ENCODE results near the gene STAC2. TPM values are rescaled to one million over a fixed set of nuclear protein-coding genes. Genes with fewer than 3 reads are reported as not detected.

Gene STAC2
- total RNA-seq, 4 donors from 2014 or later = 0.18 to 0.19 TPM; not detected in 2

DNA sequence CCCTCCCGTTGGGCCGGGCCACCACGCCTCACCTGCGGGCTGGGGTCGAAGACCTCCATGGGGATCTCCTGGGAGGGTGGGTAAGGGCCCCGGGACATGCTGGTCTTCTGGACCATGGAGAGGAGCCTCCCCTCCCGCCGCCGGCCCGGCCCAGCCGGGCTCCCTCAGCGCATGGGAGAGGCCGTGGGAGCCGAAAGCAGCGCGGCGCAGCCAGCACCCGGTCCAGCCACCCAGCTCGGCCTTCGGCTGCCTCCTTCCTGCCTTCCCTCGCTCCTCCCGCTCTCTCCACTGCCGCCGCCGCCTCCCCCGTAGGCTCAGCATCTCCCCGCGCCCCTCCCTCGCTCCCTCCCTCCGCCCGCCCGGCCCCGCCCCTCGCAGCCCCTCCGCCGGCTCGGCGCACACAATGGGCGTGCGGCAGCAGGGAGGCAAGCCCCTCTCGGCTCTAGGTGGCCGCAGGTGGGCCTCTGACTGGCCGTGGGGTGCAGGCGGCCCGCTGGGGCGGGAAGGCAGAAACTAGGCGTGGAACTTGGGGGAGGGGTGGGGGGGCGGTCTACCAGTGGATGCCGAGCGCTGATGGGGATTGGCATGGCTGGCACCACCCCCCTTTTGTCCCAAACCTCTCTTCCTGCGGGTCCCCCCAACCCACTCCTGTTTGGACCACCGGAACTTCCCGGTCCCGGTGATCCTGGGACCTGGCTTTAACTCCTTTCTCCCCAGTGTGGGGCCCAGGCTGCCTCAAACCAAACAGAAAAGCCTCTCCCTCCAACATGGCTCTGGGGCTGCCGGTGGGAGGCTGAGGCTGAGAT is 28.2 kb downstream of the STAC2 start, which contains the start of gene CACNB1:
Gene CACNB1 (minus strand): TSS at position 290 of the 806 bp plus-strand sequence. CDS start 174 bp downstream, at position 116.
- WGBS, 2 donors = 4 to 6% methylated on average over 3 to 10 of the region's 55 CpGs
- Histone ChIP-seq H3K9me3 (no peaks in the 10 kb centered on the region), H3K4me1 (peaks cover 39 to 79% (median 52%) of the 10 kb centered on the region in 3 donors), H3K27me3 (no peaks in the 10 kb centered on the region), H3K27ac (peak within 1 kb of the TSS; percentile 74 to 97 (median 88)), H3K4me3 (peak within 1 kb of the TSS; percentile 50 to 84 (median 74)), H3K36me3 (peaks cover 6 to 28% (median 9%) of the 10 kb centered on the region in 3 donors)
- no peak for DNase-seq
- TF ChIP-seq POLR2A (IDR thresholded peaks at IDR 0.05) = peak in 2 of 4 donors; percentile 25 to 51
- TF ChIP-seq, protein P1, sequence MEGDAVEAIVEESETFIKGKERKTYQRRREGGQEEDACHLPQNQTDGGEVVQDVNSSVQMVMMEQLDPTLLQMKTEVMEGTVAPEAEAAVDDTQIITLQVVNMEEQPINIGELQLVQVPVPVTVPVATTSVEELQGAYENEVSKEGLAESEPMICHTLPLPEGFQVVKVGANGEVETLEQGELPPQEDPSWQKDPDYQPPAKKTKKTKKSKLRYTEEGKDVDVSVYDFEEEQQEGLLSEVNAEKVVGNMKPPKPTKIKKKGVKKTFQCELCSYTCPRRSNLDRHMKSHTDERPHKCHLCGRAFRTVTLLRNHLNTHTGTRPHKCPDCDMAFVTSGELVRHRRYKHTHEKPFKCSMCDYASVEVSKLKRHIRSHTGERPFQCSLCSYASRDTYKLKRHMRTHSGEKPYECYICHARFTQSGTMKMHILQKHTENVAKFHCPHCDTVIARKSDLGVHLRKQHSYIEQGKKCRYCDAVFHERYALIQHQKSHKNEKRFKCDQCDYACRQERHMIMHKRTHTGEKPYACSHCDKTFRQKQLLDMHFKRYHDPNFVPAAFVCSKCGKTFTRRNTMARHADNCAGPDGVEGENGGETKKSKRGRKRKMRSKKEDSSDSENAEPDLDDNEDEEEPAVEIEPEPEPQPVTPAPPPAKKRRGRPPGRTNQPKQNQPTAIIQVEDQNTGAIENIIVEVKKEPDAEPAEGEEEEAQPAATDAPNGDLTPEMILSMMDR (IDR thresholded peaks at IDR 0.05) = no peak
- intact Hi-C loops (cut with DNase I) = no loop called here

DNA sequence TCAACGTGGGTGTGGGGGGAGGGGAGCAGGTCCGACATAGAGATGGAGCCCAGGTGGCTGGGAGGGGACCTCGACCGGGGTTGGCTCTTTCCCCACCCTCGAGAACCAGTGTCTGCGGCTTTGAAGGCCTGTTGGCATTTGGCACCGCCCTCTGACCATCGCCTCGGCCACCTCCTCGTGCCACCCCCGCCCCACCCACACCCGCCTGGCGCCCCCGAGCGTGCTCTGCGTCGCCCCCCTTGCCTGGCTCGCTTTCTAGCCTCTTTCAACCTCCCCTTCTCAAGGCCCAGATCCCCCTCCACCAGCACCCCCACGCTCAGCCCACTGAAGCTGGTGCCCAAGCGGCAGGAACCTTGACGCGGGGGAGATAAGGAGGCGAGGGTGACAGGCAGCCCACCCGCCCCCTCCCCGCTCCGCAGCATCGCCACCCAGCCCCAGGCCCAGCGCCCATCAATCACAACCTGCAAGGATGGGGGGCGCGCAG is 28.9 kb downstream of the STAC2 start:
- DNase-seq = no peak
- TF ChIP-seq, protein P1 (IDR thresholded peaks at IDR 0.05) = no peak
- TF ChIP-seq POLR2A (IDR thresholded peaks at IDR 0.05) = no peak
- 0% methylated on average over 9 of the region's 30 CpGs; no CpG with 5 or more reads in 1 of the 2 donors for WGBS, 2 donors
- intact Hi-C loops (cut with DNase I) = no loop called here
- H3K36me3 ChIP-seq = peaks cover under 1 to 28% (median 2%) of the 10 kb centered on the region in 3 donors
- H3K9me3 ChIP-seq = no peaks in the 10 kb centered on the region
- H3K27ac ChIP-seq = peak overlapping the region; percentile 74 to 97 (median 88)
- H3K4me1 ChIP-seq = peaks cover 39 to 71% (median 47%) of the 10 kb centered on the region in 3 donors
- peak overlapping the region; percentile 50 to 84 (median 74) for H3K4me3 ChIP-seq
- no peaks in the 10 kb centered on the region for H3K27me3 ChIP-seq

DNA sequence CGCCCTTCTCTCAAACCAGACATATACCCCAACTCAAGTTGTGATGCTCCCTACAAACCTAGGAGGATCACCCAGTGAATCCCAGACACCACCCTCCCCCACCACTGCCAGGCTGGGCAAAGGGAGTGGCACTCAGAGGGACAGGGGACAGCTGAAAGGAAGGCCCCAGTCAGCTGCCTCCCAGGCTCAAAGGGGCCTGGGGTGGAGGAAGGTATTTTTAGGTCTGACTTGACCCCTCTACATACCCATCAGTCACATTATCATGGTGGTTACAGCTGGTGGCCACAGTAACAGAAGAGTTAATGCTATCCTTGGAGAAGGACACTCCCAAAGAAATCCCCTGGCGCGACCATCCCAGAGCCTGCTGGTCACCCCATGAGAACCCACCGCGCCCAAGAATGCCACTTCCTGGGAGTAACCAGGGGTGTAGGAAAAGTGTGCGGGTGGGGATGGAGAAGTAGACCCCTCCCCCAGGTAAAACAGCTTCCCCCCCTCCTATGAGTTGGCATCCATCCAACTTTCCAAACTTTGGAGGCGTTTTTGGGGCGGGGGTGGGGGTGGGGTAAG is 29.4 kb downstream of the STAC2 start:
- H3K4me3 ChIP-seq = peak overlapping the region; percentile 50 to 84 (median 74)
- no peak for DNase-seq
- intact Hi-C loops (cut with DNase I) = no loop called here
- TF ChIP-seq POLR2A (IDR thresholded peaks at IDR 0.05) = no peak
- TF ChIP-seq, protein P1 (IDR thresholded peaks at IDR 0.05) = no peak
- H3K27me3 ChIP-seq = no peaks in the 10 kb centered on the region
- H3K9me3 ChIP-seq = no peaks in the 10 kb centered on the region
- H3K36me3 ChIP-seq = peaks cover 0 to 28% (median 0%) of the 10 kb centered on the region in 3 donors
- peaks cover 34 to 66% (median 42%) of the 10 kb centered on the region in 3 donors for H3K4me1 ChIP-seq
- WGBS, 2 donors = 47 to 58% methylated on average over 4 to 5 of the region's 8 CpGs
- peak overlapping the region in 3 of 4 donors; percentile 81 to 97 (median 95) for H3K27ac ChIP-seq

DNA sequence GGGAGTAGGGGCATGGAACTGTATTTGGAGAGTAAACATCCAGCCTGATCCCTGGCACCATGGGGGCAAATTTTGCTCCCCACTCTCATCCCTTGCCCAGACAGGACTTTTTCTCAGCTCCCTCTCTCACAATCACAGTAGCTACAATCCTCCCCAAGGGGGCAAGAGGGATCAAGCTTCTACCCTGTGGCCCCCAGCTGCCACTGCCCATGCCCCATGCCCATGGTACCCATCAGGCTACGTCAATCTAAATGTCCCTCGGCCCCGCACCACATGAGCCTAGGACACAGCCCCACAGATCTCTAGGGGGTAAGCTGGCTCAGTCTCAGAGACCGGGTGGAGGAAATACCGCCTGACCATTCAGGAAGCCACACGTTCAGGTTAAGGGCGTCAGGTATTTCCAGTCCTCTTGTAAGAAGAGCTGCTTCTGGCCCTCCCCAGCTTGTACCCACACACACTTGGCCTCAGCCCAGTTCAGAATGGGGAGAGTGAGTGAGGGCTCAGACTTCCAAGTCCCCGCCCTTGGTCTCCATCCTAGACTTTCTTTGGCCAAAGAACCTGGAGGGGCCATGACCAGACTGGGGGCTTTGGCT is 30.1 kb downstream of the STAC2 start:
- DNase-seq = no peak
- peak overlapping the region in 3 of 4 donors; percentile 81 to 97 (median 95) for H3K27ac ChIP-seq
- intact Hi-C loops (cut with DNase I) = no loop called here

More for the DNA sequence above, 30.1 kb downstream of the STAC2 start:
- Histone ChIP-seq H3K4me3 (peak overlapping the region in 2 of 4 donors; percentile 78 to 84), H3K27me3 (no peaks in the 10 kb centered on the region), H3K36me3 (peaks cover 0 to 32% (median 0%) of the 10 kb centered on the region in 3 donors), H3K9me3 (no peaks in the 10 kb centered on the region), H3K4me1 (peaks cover 29 to 59% (median 36%) of the 10 kb centered on the region in 3 donors)
- WGBS, 2 donors = 47 to 64% methylated on average over 6 to 7 of the region's 8 CpGs
- TF ChIP-seq, protein P1 (IDR thresholded peaks at IDR 0.05) = no peak
- TF ChIP-seq POLR2A (IDR thresholded peaks at IDR 0.05) = no peak

All from esophagus squamous epithelium (tissue), 5 donors.